PC-3 (cell line): ENCODE results near the gene IL19.

Experiments used
- EZH2 ChIP-seq: fragments of 300-600 bp; sonication (generic); IDR thresholded peaks from one replicate; pipeline ENCODE4 v1.6.1; 2017; ENCODE audit warnings: antibody characterized with exemption, mild to moderate bottlenecking, low read length; ENCODE audit not compliant: unreplicated experiment
- EZH2phosphoT487 ChIP-seq: fragments of 300-600 bp; sonication (generic); IDR thresholded peaks from 2 replicates; pipeline ENCODE4 v1.6.1; 2018; ENCODE audit warnings: mild to moderate bottlenecking, antibody characterized with exemption, low read length, borderline replicate concordance
- TF ChIP-seq, protein P1 (sequence below): fragments of 300-600 bp; sonication (generic); conservative IDR thresholded peaks from 2 replicates; pipeline ENCODE4 v1.5.1; 2017; ENCODE audit warnings: antibody characterized with exemption, low read depth, mild to moderate bottlenecking, low read length

DNA sequence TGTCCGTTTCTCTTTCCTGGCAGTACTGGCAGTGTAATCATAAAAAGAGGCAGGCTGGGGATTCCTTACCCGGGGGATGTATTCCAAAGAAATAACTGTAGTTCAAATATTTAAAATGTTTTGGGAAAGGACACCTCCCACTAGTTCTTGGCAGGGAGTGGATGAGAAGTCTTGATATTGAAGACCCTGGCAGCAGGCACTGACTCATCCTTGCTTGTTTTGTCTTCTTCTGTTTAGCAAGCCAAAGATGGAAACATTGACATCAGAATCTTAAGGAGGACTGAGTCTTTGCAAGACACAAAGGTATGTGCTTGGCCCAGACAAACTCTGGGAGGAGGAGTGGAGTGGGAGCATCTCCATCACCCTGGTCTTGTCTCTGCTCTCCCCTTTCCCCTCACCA lies 95.5 kb downstream of the IL19 start:
- TF ChIP-seq, protein P1, sequence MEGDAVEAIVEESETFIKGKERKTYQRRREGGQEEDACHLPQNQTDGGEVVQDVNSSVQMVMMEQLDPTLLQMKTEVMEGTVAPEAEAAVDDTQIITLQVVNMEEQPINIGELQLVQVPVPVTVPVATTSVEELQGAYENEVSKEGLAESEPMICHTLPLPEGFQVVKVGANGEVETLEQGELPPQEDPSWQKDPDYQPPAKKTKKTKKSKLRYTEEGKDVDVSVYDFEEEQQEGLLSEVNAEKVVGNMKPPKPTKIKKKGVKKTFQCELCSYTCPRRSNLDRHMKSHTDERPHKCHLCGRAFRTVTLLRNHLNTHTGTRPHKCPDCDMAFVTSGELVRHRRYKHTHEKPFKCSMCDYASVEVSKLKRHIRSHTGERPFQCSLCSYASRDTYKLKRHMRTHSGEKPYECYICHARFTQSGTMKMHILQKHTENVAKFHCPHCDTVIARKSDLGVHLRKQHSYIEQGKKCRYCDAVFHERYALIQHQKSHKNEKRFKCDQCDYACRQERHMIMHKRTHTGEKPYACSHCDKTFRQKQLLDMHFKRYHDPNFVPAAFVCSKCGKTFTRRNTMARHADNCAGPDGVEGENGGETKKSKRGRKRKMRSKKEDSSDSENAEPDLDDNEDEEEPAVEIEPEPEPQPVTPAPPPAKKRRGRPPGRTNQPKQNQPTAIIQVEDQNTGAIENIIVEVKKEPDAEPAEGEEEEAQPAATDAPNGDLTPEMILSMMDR = no peak
- TF ChIP-seq EZH2phosphoT487 = no peak
- TF ChIP-seq EZH2 = no peak
